WTC11 (cell line): ENCODE data around the gene APOH. TPM values are rescaled to one million over a fixed set of nuclear protein-coding genes. Genes with fewer than 3 reads are reported as not detected.

Experiments used
- ATAC-seq: fragments of 200-7000 bp; cut with Tn5 transposase; 2 replicates; pipeline ENCODE4 v1.10.0; 2021; ENCODE audit warnings: mild to moderate bottlenecking, moderate library complexity
- CTCF ChIA-PET: fragments of 300-600 bp; sonication (Branson Sonifier 250); formaldehyde crosslinking; loops from one replicate; lab custom pipeline; 2021; ENCODE audit warnings: antibody characterized with exemption; lab: Charles Lee
- POLR2A ChIA-PET: fragments of 350-600 bp; sonication (Branson Sonifier 250); formaldehyde crosslinking; loops from one replicate; lab custom pipeline; 2021; ENCODE audit warnings: antibody characterized with exemption; lab: Charles Lee
- DNase-seq: peaks from one replicate; pipeline ENCODE4 v3.0.0; 2021; ENCODE audit warnings: low spot score
- H3K27ac Mint-ChIP-seq: 2 replicates; pipeline ENCODE4 v1.8.0; 2021; ENCODE audit warnings: mixed read lengths
- H3K27me3 Mint-ChIP-seq: 2 replicates; pipeline ENCODE4 v1.8.0; 2021; ENCODE audit warnings: low read depth, mild to moderate bottlenecking, moderate library complexity, mixed read lengths
- H3K36me3 Mint-ChIP-seq: 2 replicates; pipeline ENCODE4 v1.8.0; 2021; ENCODE audit warnings: mixed read lengths
- H3K4me1 Mint-ChIP-seq: 2 replicates; pipeline ENCODE4 v1.8.0; 2022; ENCODE audit warnings: mixed read lengths
- H3K4me3 Mint-ChIP-seq: 2 replicates; pipeline ENCODE4 v1.8.0; 2021; ENCODE audit warnings: mild to moderate bottlenecking, moderate library complexity, mixed read lengths
- H3K9me3 Mint-ChIP-seq: 2 replicates; pipeline ENCODE4 v1.8.0; 2021; ENCODE audit warnings: mixed read lengths
- FOXK1 ChIP-seq: sonication (generic); formaldehyde crosslinking; IDR thresholded peaks from 2 replicates; pipeline ENCODE4 v1.8.0; 2022; ENCODE audit warnings: mild to moderate bottlenecking, moderate library complexity, missing genetic modification reagents
- JAZF1 ChIP-seq: fragments of 250-450 bp; sonication (Bioruptor Pico); IDR thresholded peaks from 2 replicates; pipeline ENCODE4 v1.9.0; 2021; ENCODE audit warnings: moderate library complexity, mild to moderate bottlenecking, inconsistent platforms
- NFE2L1 ChIP-seq: sonication (generic); formaldehyde crosslinking; IDR thresholded peaks from 2 replicates; pipeline ENCODE4 v1.8.1; 2023; ENCODE audit warnings: missing genetic modification reagents
- OVOL2 ChIP-seq: fragments of 250-450 bp; sonication (Bioruptor Pico); IDR thresholded peaks from 2 replicates; pipeline ENCODE4 v1.9.0; 2021; ENCODE audit warnings: mild to moderate bottlenecking, borderline replicate concordance
- PREB ChIP-seq: sonication (generic); formaldehyde crosslinking; IDR thresholded peaks from 2 replicates; pipeline ENCODE4 v1.8.1; 2022; ENCODE audit warnings: mild to moderate bottlenecking, missing genetic modification reagents, moderate library complexity, borderline replicate concordance
- RELA ChIP-seq: sonication (generic); formaldehyde crosslinking; IDR thresholded peaks from 2 replicates; pipeline ENCODE4 v1.8.1; 2022; ENCODE audit warnings: missing genetic modification reagents, mild to moderate bottlenecking, borderline replicate concordance
- SOX15 ChIP-seq: fragments of 250-450 bp; sonication (Bioruptor Pico); IDR thresholded peaks from 2 replicates; pipeline ENCODE4 v1.9.0; 2021; ENCODE audit warnings: mild to moderate bottlenecking
- TEAD4 ChIP-seq: sonication (generic); formaldehyde crosslinking; IDR thresholded peaks from 2 replicates; pipeline ENCODE4 v1.8.0; 2022; ENCODE audit warnings: mild to moderate bottlenecking, missing genetic modification reagents
- USF1 ChIP-seq: sonication (generic); formaldehyde crosslinking; IDR thresholded peaks from 2 replicates; pipeline ENCODE4 v1.8.0; 2022; ENCODE audit warnings: mild to moderate bottlenecking, missing genetic modification reagents
- ZNF232 ChIP-seq: sonication (generic); formaldehyde crosslinking; IDR thresholded peaks from 2 replicates; pipeline ENCODE4 v1.8.0; 2022; ENCODE audit warnings: mild to moderate bottlenecking, missing genetic modification reagents
- ZNF532 ChIP-seq: fragments of 250-450 bp; sonication (Bioruptor Pico); IDR thresholded peaks from 2 replicates; pipeline ENCODE4 v1.9.0; 2021; ENCODE audit warnings: mild to moderate bottlenecking, borderline replicate concordance
- ZNF671 ChIP-seq: fragments of 250-450 bp; sonication (Bioruptor Pico); IDR thresholded peaks from 2 replicates; pipeline ENCODE4 v1.8.0; 2021; ENCODE audit warnings: mild to moderate bottlenecking
- total RNA-seq: library from RNA; stranded (reverse); gene quantifications from 3 replicates; pipeline ENCODE4 v1.2.3, GENCODE V29; 2021
- TF ChIP-seq, protein P1 (sequence below): sonication (generic); formaldehyde crosslinking; IDR thresholded peaks from 2 replicates; pipeline ENCODE4 v1.8.0; 2022; ENCODE audit warnings: missing genetic modification reagents
- TF ChIP-seq, protein P2 (sequence below): sonication (generic); formaldehyde crosslinking; IDR thresholded peaks from 2 replicates; pipeline ENCODE4 v1.8.1; 2022; ENCODE audit warnings: missing genetic modification reagents, borderline replicate concordance
- TF ChIP-seq, protein P3 (sequence below): sonication (generic); formaldehyde crosslinking; IDR thresholded peaks from 2 replicates; pipeline ENCODE4 v1.8.1; 2023; ENCODE audit warnings: mild to moderate bottlenecking, missing genetic modification reagents
- TF ChIP-seq, protein P4 (sequence below): sonication (generic); formaldehyde crosslinking; IDR thresholded peaks from 2 replicates; pipeline ENCODE4 v1.8.1; 2023; ENCODE audit warnings: mild to moderate bottlenecking, moderate library complexity, missing genetic modification reagents

The APOH gene
- total RNA-seq, 1 experiment from 2014 or later, result 1.2 TPM

DNA sequence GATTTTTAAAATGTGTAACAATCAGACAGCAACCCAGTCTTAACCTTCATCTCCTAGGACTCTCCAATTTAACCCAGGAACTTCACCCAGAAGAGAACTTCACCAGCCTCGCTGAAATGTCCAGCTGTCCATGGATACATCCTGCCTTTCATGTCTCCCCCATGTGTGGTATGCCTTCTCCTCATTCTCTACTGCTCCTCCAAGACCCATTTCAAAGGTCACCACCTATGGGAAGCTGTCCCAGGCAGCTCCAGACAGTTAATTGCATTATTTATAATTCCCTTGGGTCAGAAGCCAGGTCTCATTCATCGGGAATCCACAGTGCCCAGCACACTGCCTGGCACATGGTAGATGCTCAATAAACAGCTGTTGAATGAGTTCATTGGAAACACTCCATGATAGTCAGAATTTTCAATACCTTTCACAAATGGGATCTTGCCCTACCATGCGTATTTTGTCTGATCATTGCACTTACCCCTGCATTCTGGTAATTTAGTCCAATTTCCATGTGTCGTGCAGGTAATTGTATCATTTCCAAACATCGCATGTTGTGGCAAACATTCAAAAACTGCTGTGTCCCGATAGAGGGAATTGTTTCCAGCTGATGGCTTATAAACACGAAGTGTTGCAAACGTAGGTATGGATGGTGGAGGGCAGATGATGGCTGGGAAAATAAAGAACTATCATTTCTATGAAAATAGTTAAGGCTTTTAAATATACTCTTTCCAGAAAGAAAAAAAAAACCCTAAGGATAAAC lies 9.0 kb downstream of the APOH start:
- Mint-ChIP-seq H3K27ac (no peak overlapping the region), H3K36me3 (no peaks in the 10 kb centered on the region), H3K27me3 (peaks cover 2% of the 10 kb centered on the region), H3K4me1 (no peaks in the 10 kb centered on the region), H3K4me3 (no peak overlapping the region), H3K9me3 (no peaks in the 10 kb centered on the region)
- ATAC-seq, result no peak
- ChIA-PET POLR2A (no interaction called here), CTCF (no interaction called here)
- TF ChIP-seq JAZF1 (CRISPR knock-in tag) (no peak), TEAD4 (CRISPR knock-in tag) (no peak), RELA (CRISPR knock-in tag) (no peak)
- TF ChIP-seq, protein P1, sequence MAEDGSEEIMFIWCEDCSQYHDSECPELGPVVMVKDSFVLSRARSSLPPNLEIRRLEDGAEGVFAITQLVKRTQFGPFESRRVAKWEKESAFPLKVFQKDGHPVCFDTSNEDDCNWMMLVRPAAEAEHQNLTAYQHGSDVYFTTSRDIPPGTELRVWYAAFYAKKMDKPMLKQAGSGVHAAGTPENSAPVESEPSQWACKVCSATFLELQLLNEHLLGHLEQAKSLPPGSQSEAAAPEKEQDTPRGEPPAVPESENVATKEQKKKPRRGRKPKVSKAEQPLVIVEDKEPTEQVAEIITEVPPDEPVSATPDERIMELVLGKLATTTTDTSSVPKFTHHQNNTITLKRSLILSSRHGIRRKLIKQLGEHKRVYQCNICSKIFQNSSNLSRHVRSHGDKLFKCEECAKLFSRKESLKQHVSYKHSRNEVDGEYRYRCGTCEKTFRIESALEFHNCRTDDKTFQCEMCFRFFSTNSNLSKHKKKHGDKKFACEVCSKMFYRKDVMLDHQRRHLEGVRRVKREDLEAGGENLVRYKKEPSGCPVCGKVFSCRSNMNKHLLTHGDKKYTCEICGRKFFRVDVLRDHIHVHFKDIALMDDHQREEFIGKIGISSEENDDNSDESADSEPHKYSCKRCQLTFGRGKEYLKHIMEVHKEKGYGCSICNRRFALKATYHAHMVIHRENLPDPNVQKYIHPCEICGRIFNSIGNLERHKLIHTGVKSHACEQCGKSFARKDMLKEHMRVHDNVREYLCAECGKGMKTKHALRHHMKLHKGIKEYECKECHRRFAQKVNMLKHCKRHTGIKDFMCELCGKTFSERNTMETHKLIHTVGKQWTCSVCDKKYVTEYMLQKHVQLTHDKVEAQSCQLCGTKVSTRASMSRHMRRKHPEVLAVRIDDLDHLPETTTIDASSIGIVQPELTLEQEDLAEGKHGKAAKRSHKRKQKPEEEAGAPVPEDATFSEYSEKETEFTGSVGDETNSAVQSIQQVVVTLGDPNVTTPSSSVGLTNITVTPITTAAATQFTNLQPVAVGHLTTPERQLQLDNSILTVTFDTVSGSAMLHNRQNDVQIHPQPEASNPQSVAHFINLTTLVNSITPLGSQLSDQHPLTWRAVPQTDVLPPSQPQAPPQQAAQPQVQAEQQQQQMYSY (CRISPR knock-in tag), result no peak
- TF ChIP-seq, protein P2, sequence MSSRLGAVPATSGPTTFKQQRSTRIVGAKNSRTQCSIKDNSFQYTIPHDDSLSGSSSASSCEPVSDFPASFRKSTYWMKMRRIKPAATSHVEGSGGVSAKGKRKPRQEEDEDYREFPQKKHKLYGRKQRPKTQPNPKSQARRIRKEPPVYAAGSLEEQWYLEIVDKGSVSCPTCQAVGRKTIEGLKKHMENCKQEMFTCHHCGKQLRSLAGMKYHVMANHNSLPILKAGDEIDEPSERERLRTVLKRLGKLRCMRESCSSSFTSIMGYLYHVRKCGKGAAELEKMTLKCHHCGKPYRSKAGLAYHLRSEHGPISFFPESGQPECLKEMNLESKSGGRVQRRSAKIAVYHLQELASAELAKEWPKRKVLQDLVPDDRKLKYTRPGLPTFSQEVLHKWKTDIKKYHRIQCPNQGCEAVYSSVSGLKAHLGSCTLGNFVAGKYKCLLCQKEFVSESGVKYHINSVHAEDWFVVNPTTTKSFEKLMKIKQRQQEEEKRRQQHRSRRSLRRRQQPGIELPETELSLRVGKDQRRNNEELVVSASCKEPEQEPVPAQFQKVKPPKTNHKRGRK, result no peak
- DNase-seq, result no peak

DNA sequence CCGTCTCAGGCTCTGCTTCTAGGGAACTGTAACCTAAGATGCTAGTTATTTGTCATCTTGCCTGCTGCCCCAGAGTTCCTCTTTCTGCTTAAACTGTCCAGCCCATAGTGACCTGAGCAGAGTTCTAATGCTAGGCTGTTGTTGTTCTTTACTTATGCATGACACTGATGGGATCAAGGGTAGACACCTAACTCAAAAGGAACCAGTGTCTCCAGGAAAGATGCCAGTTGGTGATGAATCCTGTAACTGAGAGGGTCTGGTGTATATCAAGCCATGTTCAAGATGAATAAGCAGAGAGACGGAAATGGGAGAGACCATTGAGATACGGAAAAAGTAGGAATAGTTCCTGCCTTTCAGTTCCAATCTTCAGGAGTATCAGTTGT lies 13.7 kb downstream of the APOH start:
- Mint-ChIP-seq H3K9me3 (no peaks in the 10 kb centered on the region), H3K36me3 (no peaks in the 10 kb centered on the region), H3K27ac (no peak overlapping the region), H3K4me3 (no peak overlapping the region), H3K27me3 (peaks cover 2% of the 10 kb centered on the region; the same call in 1 of the 2 replicates), H3K4me1 (peaks cover 8% of the 10 kb centered on the region)
- CTCF ChIA-PET, result interaction anchor here (1.6 kb wide), 1 partner anchor 14 kb away, joined by 3 read pairs; no protein-coding TSS in a partner anchor
- ATAC-seq (no peak), DNase-seq (no peak)
- TF ChIP-seq FOXK1 (CRISPR knock-in tag) (no peak), TEAD4 (CRISPR knock-in tag) (no peak), JAZF1 (CRISPR knock-in tag) (no peak), SOX15 (CRISPR knock-in tag) (no peak), ZNF671 (no peak), ZNF232 (no peak), NFE2L1 (no peak), ZNF532 (no peak), PREB (CRISPR knock-in tag) (no peak), USF1 (no peak), OVOL2 (CRISPR knock-in tag) (no peak)
- TF ChIP-seq, protein P3, sequence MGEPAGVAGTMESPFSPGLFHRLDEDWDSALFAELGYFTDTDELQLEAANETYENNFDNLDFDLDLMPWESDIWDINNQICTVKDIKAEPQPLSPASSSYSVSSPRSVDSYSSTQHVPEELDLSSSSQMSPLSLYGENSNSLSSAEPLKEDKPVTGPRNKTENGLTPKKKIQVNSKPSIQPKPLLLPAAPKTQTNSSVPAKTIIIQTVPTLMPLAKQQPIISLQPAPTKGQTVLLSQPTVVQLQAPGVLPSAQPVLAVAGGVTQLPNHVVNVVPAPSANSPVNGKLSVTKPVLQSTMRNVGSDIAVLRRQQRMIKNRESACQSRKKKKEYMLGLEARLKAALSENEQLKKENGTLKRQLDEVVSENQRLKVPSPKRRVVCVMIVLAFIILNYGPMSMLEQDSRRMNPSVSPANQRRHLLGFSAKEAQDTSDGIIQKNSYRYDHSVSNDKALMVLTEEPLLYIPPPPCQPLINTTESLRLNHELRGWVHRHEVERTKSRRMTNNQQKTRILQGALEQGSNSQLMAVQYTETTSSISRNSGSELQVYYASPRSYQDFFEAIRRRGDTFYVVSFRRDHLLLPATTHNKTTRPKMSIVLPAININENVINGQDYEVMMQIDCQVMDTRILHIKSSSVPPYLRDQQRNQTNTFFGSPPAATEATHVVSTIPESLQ, result no peak
- TF ChIP-seq, protein P4, sequence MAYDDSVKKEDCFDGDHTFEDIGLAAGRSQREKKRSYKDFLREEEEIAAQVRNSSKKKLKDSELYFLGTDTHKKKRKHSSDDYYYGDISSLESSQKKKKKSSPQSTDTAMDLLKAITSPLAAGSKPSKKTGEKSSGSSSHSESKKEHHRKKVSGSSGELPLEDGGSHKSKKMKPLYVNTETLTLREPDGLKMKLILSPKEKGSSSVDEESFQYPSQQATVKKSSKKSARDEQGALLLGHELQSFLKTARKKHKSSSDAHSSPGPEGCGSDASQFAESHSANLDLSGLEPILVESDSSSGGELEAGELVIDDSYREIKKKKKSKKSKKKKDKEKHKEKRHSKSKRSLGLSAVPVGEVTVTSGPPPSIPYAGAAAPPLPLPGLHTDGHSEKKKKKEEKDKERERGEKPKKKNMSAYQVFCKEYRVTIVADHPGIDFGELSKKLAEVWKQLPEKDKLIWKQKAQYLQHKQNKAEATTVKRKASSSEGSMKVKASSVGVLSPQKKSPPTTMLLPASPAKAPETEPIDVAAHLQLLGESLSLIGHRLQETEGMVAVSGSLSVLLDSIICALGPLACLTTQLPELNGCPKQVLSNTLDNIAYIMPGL (CRISPR knock-in tag), result no peak
- POLR2A ChIA-PET, result no interaction called here
